ENCODE measurements around the gene ST3GAL3.

The ST3GAL3 gene

GRCh38 chr1:43687301-43688108 is 19.8 kb upstream of the ST3GAL3 start:
- no peak overlapping the region for H3K4me3 ChIP-seq (ENCODE audit: low read length)
- DNase-seq (ENCODE audit: low read depth) = no peak
- TF ChIP-seq, protein P1, sequence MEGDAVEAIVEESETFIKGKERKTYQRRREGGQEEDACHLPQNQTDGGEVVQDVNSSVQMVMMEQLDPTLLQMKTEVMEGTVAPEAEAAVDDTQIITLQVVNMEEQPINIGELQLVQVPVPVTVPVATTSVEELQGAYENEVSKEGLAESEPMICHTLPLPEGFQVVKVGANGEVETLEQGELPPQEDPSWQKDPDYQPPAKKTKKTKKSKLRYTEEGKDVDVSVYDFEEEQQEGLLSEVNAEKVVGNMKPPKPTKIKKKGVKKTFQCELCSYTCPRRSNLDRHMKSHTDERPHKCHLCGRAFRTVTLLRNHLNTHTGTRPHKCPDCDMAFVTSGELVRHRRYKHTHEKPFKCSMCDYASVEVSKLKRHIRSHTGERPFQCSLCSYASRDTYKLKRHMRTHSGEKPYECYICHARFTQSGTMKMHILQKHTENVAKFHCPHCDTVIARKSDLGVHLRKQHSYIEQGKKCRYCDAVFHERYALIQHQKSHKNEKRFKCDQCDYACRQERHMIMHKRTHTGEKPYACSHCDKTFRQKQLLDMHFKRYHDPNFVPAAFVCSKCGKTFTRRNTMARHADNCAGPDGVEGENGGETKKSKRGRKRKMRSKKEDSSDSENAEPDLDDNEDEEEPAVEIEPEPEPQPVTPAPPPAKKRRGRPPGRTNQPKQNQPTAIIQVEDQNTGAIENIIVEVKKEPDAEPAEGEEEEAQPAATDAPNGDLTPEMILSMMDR (IDR thresholded peaks at IDR 0.05; ENCODE audit: insufficient read depth, low read depth, low read length, missing control alignments) = no peak

DNA sequence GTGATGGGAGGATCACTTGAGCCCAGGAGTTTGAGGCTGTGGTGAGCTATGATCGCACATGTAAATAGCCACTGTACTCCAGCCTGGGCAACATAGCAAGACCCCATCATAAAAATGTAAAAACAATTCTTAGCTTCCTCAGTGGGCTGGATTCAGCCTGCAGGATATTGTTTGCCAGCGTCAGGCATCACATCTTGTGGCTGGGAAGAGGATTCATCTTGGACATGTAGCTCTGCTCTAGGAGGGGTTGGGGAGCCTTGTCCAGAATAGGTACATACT is 19.3 kb upstream of the ST3GAL3 start:
- TF ChIP-seq, protein P1 (IDR thresholded peaks at IDR 0.05; ENCODE audit: insufficient read depth, low read depth, low read length, missing control alignments) = no peak
- no peak for DNase-seq (ENCODE audit: low read depth)
- no peak overlapping the region for H3K4me3 ChIP-seq (ENCODE audit: low read length)

GRCh38 chr1:43688594-43689000 is 18.7 kb upstream of the ST3GAL3 start:
- TF ChIP-seq, protein P1 (IDR thresholded peaks at IDR 0.05; ENCODE audit: insufficient read depth, low read depth, low read length, missing control alignments) = no peak
- H3K4me3 ChIP-seq (ENCODE audit: low read length) = no peak overlapping the region
- DNase-seq (ENCODE audit: low read depth) = peak; percentile 30

DNA sequence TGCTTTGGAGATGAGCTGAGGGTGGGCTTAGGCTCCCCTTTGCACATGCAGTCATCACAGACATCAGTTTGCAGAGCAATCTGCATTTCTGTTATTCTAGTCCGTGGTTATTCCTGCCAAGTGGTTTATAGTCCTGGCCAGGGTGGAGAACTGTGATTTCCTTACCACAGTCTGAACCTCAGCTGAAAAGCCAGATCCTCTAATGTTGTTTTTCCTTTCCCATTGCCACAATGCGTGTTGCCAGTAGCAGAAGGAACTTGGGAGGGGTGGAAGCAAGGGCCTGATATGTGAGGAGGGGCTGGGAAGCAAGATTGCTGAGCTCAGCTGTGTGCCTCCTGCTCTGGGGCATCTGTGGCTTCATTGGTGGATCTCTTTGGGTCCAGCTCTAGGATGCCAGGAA is 18.0 kb upstream of the ST3GAL3 start:
- no peak for DNase-seq (ENCODE audit: low read depth)
- TF ChIP-seq, protein P1 (IDR thresholded peaks at IDR 0.05; ENCODE audit: insufficient read depth, low read depth, low read length, missing control alignments) = no peak

DNA sequence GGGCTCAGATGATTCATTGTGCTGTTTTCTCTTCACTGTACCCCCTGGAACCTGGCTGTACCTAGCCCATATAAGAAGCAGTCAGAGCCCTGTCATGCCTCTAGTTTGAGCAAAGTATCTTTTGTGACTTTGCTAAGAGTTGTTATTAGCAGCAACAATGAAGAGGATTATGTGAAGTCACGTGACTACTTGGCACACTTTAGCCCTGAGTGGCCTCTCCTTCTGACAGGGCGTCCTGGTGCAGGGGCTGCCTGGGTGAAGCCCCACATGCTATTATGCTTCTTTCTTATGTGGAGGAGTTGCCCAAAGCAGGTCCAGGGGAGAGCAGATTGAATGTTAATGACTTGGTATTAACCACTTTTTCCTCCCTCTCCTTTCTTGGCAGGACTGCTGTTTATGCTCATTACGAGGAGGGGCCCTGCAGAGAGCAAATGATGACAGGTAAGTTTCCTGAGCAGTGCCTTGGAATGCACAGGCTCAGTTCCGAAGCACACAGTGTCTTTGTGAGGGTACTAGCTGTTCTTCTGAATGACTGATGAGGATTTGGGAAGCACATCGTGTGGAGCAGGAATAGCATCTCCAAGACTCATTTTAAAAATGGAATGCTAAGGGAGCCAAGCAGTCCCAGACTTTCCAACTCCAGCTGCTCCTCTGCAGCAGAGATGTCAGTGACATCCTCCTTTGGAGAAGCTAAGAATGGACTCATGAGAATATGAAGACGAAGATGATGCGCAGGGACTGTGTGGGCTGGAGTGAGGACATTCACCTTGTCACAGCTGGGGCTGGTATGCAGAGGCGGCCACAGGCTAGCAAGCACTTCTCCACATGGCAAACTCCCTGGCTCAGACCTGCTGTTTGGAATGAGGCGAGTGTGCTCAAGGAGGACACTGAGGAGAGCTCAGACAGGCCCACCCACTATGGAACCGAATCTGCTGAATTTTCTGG is 15.2 kb upstream of the ST3GAL3 start:
- DNase-seq (ENCODE audit: low read depth) = no peak
- TF ChIP-seq, protein P1 (IDR thresholded peaks at IDR 0.05; ENCODE audit: insufficient read depth, low read depth, low read length, missing control alignments) = no peak
- no peak overlapping the region for H3K4me3 ChIP-seq (ENCODE audit: low read length)

More for the DNA sequence above, 18.0 kb upstream of the ST3GAL3 start:
- no peak overlapping the region for H3K4me3 ChIP-seq (ENCODE audit: low read length)

- H3K4me3 ChIP-seq (ENCODE audit: low read length) = no peak overlapping the region
- DNase-seq (ENCODE audit: low read depth) = no peak
- TF ChIP-seq, protein P1 (IDR thresholded peaks at IDR 0.05; ENCODE audit: insufficient read depth, low read depth, low read length, missing control alignments) = no peak
Observed at GRCh38 chr1:43693371-43693770, 14.0 kb upstream of the ST3GAL3 start.

Measured in epithelial cell of esophagus (primary cell).